Left lobe of liver (tissue), 1 donor: Measurements from ENCODE around the gene UBR4. TPM values are rescaled to one million over a fixed set of nuclear protein-coding genes. Genes with fewer than 3 reads are reported as not detected.

ENCODE experiments used
- total RNA-seq: library from RNA; stranded (reverse); gene quantifications from one replicate; pipeline ENCODE4 v1.2.1, GENCODE V29; 2021
- donor health status: DM: no; HTN: yes; CAD: no.

UBR4 gene
- total RNA-seq, 1 donor from 2014 or later, result 127 TPM

Other genes with a start within 250 kb of the UBR4 start
- 19.7 TPM for gene EMC1, start 41.3 kb upstream of the UBR4 start, total RNA-seq
- 8.7 TPM for gene MRTO4, start 41.5 kb upstream of the UBR4 start, total RNA-seq
- gene AKR7A3, start 78.5 kb upstream of the UBR4 start, total RNA-seq, result 111 TPM
- gene AKR7A2, start 101.9 kb upstream of the UBR4 start, total RNA-seq, result 53.5 TPM
- 9.1 TPM for gene SLC66A1, start 102.1 kb upstream of the UBR4 start, total RNA-seq